Stimulated activated CD8-positive, alpha-beta memory T cell treated with anti-CD3 and anti-CD28 coated beads, Interleukin-15, amount 100 ng/mL, for 24 hours (primary cell): Measurements from ENCODE around the gene FKBP4.
"Not testable (repeated sequence)": the region's sequence is repeated elsewhere in the genome, so short reads cannot be mapped to it uniquely, and the experiment has no call there.

ENCODE experiments used
- DNase-seq: peaks from one replicate; pipeline ENCODE4 v3.0.0-alpha.2; 2020; ENCODE audit warnings: low read depth

Gene FKBP4

GRCh38 chr12:2794736-2795289, at the start of gene FKBP4:
Gene FKBP4 (plus strand): TSS chr12:2794970. CDS start chr12:2795140, 170 bp downstream.
- DNase-seq: peak; percentile 73

- DNase-seq: no peak
Observed at GRCh38 chr12:2745655-2746054, 49.1 kb upstream of the FKBP4 start.

GRCh38 chr12:2749580-2749979, 45.2 kb upstream of the FKBP4 start:
- no peak for DNase-seq

GRCh38 chr12:2750185-2750584, 44.6 kb upstream of the FKBP4 start:
- no peak for DNase-seq

GRCh38 chr12:2751230-2751629, 43.5 kb upstream of the FKBP4 start:
- no peak for DNase-seq

- DNase-seq: no peak
Observed at GRCh38 chr12:2751686-2752085, 43.1 kb upstream of the FKBP4 start.

- DNase-seq: peak; percentile 46
Observed at GRCh38 chr12:2752676-2753371, 41.9 kb upstream of the FKBP4 start.

GRCh38 chr12:2753536-2753935, 41.2 kb upstream of the FKBP4 start:
- no peak for DNase-seq

- no peak for DNase-seq
Observed at GRCh38 chr12:2754208-2754607, 40.6 kb upstream of the FKBP4 start.

- DNase-seq: no peak
Observed at GRCh38 chr12:2756756-2757155, 38.0 kb upstream of the FKBP4 start.

- DNase-seq: no peak
Observed at GRCh38 chr12:2759733-2760132, 35.0 kb upstream of the FKBP4 start.

GRCh38 chr12:2764398-2764797, 30.4 kb upstream of the FKBP4 start:
- DNase-seq: no peak

GRCh38 chr12:2765052-2765451, 29.7 kb upstream of the FKBP4 start:
- no peak for DNase-seq

- DNase-seq: no peak
Observed at GRCh38 chr12:2765608-2766007, 29.2 kb upstream of the FKBP4 start.

- DNase-seq: no peak
Observed at GRCh38 chr12:2768224-2768961, 26.4 kb upstream of the FKBP4 start.

- DNase-seq: no peak
Observed at GRCh38 chr12:2769866-2770533, 24.8 kb upstream of the FKBP4 start.

GRCh38 chr12:2770544-2770943, 24.2 kb upstream of the FKBP4 start:
- DNase-seq: not testable (repeated sequence)

- no peak for DNase-seq
Observed at GRCh38 chr12:2772370-2772769, 22.4 kb upstream of the FKBP4 start.

- DNase-seq: no peak
Observed at GRCh38 chr12:2773199-2773875, 21.4 kb upstream of the FKBP4 start.

- DNase-seq: no peak
Observed at GRCh38 chr12:2775431-2775830, 19.3 kb upstream of the FKBP4 start.

- DNase-seq: no peak
Observed at GRCh38 chr12:2776129-2776806, 18.5 kb upstream of the FKBP4 start.

GRCh38 chr12:2779281-2779680, 15.5 kb upstream of the FKBP4 start:
- no peak for DNase-seq
